OCI-LY1 (cell line): ENCODE results near the gene GTPBP1.

Experiments used
- H2AFZ ChIP-seq: fragments of 200-600 bp; sonication (generic), shearing (Covaris generic); 2 replicates; pipeline ENCODE4 v1.6.0; 2014; ENCODE audit warnings: antibody characterized with exemption, mild to moderate bottlenecking, low read length
- H3F3A ChIP-seq: fragments of 200-600 bp; sonication (generic), shearing (Covaris generic); 2 replicates; pipeline ENCODE4 v1.6.0; 2014; ENCODE audit warnings: mild to moderate bottlenecking, antibody characterized with exemption, low read length, moderate library complexity; ENCODE audit not compliant: insufficient read depth
- H3K27ac ChIP-seq: fragments of 200-600 bp; sonication (generic); 2 replicates; pipeline ENCODE4 v1.5.1; 2014; ENCODE audit warnings: low read length, mixed run types, mild to moderate bottlenecking, low read depth; ENCODE audit not compliant: poor library complexity, severe bottlenecking
- H3K27me3 ChIP-seq: fragments of 200-600 bp; sonication (generic); 2 replicates; pipeline ENCODE4 v1.6.0; 2014; ENCODE audit warnings: antibody characterized with exemption, mild to moderate bottlenecking, low read length, moderate library complexity; ENCODE audit not compliant: insufficient read depth
- H3K36me3 ChIP-seq: fragments of 200-600 bp; sonication (generic); 2 replicates; pipeline ENCODE4 v1.6.1; 2014; ENCODE audit warnings: mild to moderate bottlenecking, antibody characterized with exemption, low read length, moderate library complexity, mixed read lengths; ENCODE audit not compliant: insufficient read depth
- H3K4me1 ChIP-seq: fragments of 200-600 bp; sonication (generic); 2 replicates; pipeline ENCODE4 v1.5.1; 2014; ENCODE audit warnings: mild to moderate bottlenecking, low read length, moderate library complexity; ENCODE audit not compliant: insufficient read depth, severe bottlenecking
- H3K4me2 ChIP-seq: fragments of 200-600 bp; sonication (generic), shearing (Covaris generic); 2 replicates; pipeline ENCODE4 v1.6.1; 2014; ENCODE audit warnings: low read length
- H3K4me3 ChIP-seq: fragments of 200-600 bp; sonication (generic); 2 replicates; pipeline ENCODE4 v1.5.1; 2014; ENCODE audit warnings: low read length, low read depth, mild to moderate bottlenecking, mixed read lengths; ENCODE audit not compliant: poor library complexity, severe bottlenecking
- H3K79me2 ChIP-seq: fragments of 200-600 bp; shearing (Covaris generic); 2 replicates; pipeline ENCODE4 v1.6.1; 2016; ENCODE audit warnings: mixed run types, low read length, mixed read lengths; ENCODE audit not compliant: insufficient read depth
- H3K9ac ChIP-seq: fragments of 200-600 bp; sonication (generic), shearing (Covaris generic); 2 replicates; pipeline ENCODE4 v1.6.1; 2014; ENCODE audit warnings: mild to moderate bottlenecking, low read length, mixed read lengths
- H3K9me2 ChIP-seq: fragments of 200-600 bp; sonication (generic), shearing (Covaris generic); 2 replicates; pipeline ENCODE4 v1.6.1; 2014; ENCODE audit warnings: low read depth, mild to moderate bottlenecking, low read length, mixed read lengths
- H3K9me3 ChIP-seq: fragments of 200-600 bp; shearing (Covaris generic); 2 replicates; pipeline ENCODE4 v1.6.1; 2014; ENCODE audit warnings: low read length, mixed read lengths
- H4K20me1 ChIP-seq: fragments of 200-600 bp; sonication (generic), shearing (Covaris generic); 2 replicates; pipeline ENCODE4 v1.6.0; 2016; ENCODE audit warnings: mild to moderate bottlenecking, low read length; ENCODE audit not compliant: insufficient read depth
- EZH2 ChIP-seq: fragments of 200-600 bp; sonication (generic), shearing (Covaris generic); IDR thresholded peaks from 2 replicates; pipeline ENCODE4 v1.8.0; 2017; ENCODE audit warnings: borderline replicate concordance, mixed run types, mild to moderate bottlenecking, antibody characterized with exemption, low read length, moderate library complexity, mixed read lengths
- TF ChIP-seq, protein P1 (sequence below): fragments of 200-600 bp; sonication (generic), shearing (Covaris generic); IDR thresholded peaks from 2 replicates; pipeline ENCODE4 v1.5.1; 2017; ENCODE audit warnings: mild to moderate bottlenecking, antibody characterized with exemption, low read length, moderate library complexity, mixed read lengths

The GTPBP1 gene

GRCh38 chr22:38739300-38740055 is 33.7 kb downstream of the GTPBP1 start:
- Histone ChIP-seq H3K27me3 (no peaks in the 10 kb centered on the region), H3K36me3 (peaks cover 98% of the 10 kb centered on the region), H3F3A (no peaks in the 10 kb centered on the region), H4K20me1 (no peaks in the 10 kb centered on the region), H3K4me3 (no peak overlapping the region), H3K9ac (no peak overlapping the region), H3K79me2 (no peaks in the 10 kb centered on the region), H3K9me2 (no peaks in the 10 kb centered on the region), H3K4me2 (no peak overlapping the region), H3K27ac (no peak overlapping the region), H3K4me1 (no peaks in the 10 kb centered on the region), H3K9me3 (no peaks in the 10 kb centered on the region), H2AFZ (no peak overlapping the region)
- no peak for TF ChIP-seq EZH2

DNA sequence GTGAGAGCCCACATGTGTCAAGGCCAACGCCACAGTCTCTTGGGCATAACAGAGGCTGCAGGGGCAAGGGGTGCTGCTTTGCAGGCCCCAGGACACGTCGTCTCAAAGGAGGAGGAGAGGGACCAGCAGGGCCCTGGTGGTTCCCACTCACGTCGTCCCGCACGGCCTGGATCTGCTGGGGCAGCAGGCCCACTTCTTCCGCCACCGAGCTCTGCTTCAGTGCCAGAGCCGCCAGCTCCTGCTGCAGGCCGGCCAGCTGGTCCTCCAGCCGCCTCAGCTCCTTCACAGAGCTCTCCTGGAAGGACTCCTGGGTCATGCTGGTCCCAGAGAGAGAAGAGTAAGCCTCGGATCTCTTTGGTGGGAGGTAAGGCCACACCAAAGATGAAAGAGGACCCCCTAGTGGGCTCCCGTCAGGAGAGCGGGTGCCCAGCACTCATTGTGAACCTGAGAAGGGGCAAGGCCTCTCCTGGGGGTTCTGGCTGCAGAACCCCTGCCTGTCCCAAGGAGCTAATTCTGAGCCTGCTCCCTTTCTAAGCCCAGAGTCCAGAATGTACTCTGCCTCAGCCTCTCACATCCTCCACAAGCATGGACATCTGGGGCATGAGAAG is 34.5 kb downstream of the GTPBP1 start:
- Histone ChIP-seq H4K20me1 (no peaks in the 10 kb centered on the region), H3K36me3 (peaks cover 99% of the 10 kb centered on the region), H3F3A (no peaks in the 10 kb centered on the region), H3K9me3 (no peaks in the 10 kb centered on the region), H3K9me2 (no peaks in the 10 kb centered on the region), H3K79me2 (no peaks in the 10 kb centered on the region), H3K4me2 (no peak overlapping the region), H3K4me3 (no peak overlapping the region), H3K9ac (no peak overlapping the region), H3K27ac (no peak overlapping the region), H2AFZ (no peak overlapping the region), H3K27me3 (no peaks in the 10 kb centered on the region), H3K4me1 (no peaks in the 10 kb centered on the region)
- TF ChIP-seq EZH2, result no peak

DNA sequence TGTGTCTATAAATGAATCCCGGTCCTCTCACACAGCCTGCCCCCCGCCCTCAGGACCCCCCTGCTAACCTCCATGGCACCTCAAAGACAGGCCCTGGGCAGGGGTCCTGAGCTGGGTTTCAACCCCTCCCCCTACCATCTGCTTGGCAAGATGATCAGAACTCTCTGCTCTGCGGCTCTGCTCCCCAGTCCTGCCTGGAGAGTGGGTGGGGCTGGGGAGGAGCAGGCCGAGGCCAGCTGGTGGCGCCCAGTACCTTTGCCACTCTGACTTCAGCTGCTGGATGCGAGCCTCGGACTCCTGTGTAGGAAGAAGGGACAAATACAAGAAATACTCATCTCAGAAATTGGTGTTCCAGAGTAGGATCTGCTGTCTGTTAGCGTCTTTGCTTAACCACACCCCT is 35.0 kb downstream of the GTPBP1 start:
- Histone ChIP-seq H3K27me3 (no peaks in the 10 kb centered on the region), H3K9me2 (no peaks in the 10 kb centered on the region), H4K20me1 (no peaks in the 10 kb centered on the region), H3K79me2 (no peaks in the 10 kb centered on the region), H3K9me3 (no peaks in the 10 kb centered on the region), H3K4me2 (no peak overlapping the region), H3F3A (no peaks in the 10 kb centered on the region), H3K9ac (no peak overlapping the region), H3K27ac (no peak overlapping the region), H3K4me3 (no peak overlapping the region), H2AFZ (no peak overlapping the region), H3K4me1 (no peaks in the 10 kb centered on the region), H3K36me3 (peaks cover 100% of the 10 kb centered on the region)
- TF ChIP-seq EZH2, result no peak
- TF ChIP-seq, protein P1, sequence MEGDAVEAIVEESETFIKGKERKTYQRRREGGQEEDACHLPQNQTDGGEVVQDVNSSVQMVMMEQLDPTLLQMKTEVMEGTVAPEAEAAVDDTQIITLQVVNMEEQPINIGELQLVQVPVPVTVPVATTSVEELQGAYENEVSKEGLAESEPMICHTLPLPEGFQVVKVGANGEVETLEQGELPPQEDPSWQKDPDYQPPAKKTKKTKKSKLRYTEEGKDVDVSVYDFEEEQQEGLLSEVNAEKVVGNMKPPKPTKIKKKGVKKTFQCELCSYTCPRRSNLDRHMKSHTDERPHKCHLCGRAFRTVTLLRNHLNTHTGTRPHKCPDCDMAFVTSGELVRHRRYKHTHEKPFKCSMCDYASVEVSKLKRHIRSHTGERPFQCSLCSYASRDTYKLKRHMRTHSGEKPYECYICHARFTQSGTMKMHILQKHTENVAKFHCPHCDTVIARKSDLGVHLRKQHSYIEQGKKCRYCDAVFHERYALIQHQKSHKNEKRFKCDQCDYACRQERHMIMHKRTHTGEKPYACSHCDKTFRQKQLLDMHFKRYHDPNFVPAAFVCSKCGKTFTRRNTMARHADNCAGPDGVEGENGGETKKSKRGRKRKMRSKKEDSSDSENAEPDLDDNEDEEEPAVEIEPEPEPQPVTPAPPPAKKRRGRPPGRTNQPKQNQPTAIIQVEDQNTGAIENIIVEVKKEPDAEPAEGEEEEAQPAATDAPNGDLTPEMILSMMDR, result no peak

DNA sequence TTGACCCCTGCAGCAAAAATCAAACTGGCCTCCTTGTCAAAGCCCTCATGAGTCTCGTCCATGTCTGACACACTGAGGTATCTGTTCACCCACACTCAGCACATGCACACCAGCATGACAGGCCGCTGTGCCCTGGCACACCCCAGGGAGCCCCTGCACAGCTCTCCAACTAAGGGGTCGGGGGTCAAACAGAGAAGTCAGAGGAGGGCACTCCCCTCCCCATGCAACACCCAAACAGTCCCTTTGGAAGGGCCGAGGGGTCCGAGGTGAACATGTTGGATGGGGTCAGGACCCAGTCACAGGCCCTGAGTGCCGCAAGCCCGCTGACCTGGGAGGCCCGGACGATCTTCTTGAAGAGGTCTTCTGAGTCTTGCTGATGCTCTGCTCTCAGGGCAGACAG is 35.4 kb downstream of the GTPBP1 start:
- no peak for TF ChIP-seq EZH2
- TF ChIP-seq, protein P1, result no peak
- Histone ChIP-seq H3K79me2 (no peaks in the 10 kb centered on the region), H3K4me3 (no peak overlapping the region), H2AFZ (no peak overlapping the region), H3K9ac (no peak overlapping the region), H3K27me3 (no peaks in the 10 kb centered on the region), H4K20me1 (no peaks in the 10 kb centered on the region), H3K27ac (no peak overlapping the region), H3K4me1 (no peaks in the 10 kb centered on the region), H3K4me2 (no peak overlapping the region), H3F3A (no peaks in the 10 kb centered on the region), H3K9me2 (no peaks in the 10 kb centered on the region), H3K9me3 (no peaks in the 10 kb centered on the region), H3K36me3 (peaks cover 100% of the 10 kb centered on the region)
